Breast epithelium (tissue), 3 donors: ENCODE measurements around the gene LRRC46.

Source experiments
- POLR2A ChIP-seq: fragments of 450-650 bp; IDR thresholded peaks from one replicate; pipeline ENCODE4 v1.6.1; 2016; ENCODE audit warnings: antibody characterized with exemption, mild to moderate bottlenecking, moderate library complexity
- POLR2AphosphoS5 ChIP-seq, 3 donors: sonication (generic); formaldehyde crosslinking; IDR thresholded peaks; one replicate each; pipeline ENCODE4 v1.6.1; 2017; ENCODE audit warnings: antibody characterized with exemption in 3 of 3
- TF ChIP-seq, protein P1 (sequence below), 3 donors: fragments of 450-650 bp; IDR thresholded peaks; one replicate each; pipeline ENCODE4 v1.5.1; 2016 to 2017; ENCODE audit warnings: antibody characterized with exemption in 3 of 3, mild to moderate bottlenecking in 3 of 3, moderate library complexity in 3 of 3

DNA sequence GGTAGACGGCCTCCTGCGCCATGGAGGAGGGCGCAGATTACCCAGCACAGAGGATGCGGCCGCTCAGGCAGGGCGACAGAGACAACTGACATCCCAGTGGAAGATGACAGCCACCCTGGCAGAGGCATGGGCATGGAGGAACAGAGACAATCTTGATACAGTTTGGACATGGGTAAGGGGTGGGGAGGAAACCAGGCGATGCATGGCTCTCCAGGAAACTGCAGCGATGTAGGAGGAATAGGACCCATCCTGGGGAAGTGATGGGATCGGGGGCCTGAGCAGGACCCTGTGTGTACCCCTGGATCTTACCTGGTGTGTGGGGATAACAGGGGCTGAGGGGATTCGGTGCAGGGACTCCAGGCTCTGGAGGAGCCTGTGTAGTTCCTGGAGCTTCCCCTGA lies 14.5 kb upstream of the LRRC46 start:
- TF ChIP-seq POLR2A (no peak), POLR2AphosphoS5 (IDR thresholded peaks at IDR 0.05) (no peak)
- TF ChIP-seq, protein P1, sequence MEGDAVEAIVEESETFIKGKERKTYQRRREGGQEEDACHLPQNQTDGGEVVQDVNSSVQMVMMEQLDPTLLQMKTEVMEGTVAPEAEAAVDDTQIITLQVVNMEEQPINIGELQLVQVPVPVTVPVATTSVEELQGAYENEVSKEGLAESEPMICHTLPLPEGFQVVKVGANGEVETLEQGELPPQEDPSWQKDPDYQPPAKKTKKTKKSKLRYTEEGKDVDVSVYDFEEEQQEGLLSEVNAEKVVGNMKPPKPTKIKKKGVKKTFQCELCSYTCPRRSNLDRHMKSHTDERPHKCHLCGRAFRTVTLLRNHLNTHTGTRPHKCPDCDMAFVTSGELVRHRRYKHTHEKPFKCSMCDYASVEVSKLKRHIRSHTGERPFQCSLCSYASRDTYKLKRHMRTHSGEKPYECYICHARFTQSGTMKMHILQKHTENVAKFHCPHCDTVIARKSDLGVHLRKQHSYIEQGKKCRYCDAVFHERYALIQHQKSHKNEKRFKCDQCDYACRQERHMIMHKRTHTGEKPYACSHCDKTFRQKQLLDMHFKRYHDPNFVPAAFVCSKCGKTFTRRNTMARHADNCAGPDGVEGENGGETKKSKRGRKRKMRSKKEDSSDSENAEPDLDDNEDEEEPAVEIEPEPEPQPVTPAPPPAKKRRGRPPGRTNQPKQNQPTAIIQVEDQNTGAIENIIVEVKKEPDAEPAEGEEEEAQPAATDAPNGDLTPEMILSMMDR (IDR thresholded peaks at IDR 0.05) = no peak
